Measurements from ENCODE around the gene RILPL1. TPM values are rescaled to one million over a fixed set of nuclear protein-coding genes. Genes with fewer than 3 reads are reported as not detected.

RILPL1 gene
- total RNA-seq, 4 donors from 2014 or later, result 7.3 to 24.7 (median 12.0) TPM

DNA sequence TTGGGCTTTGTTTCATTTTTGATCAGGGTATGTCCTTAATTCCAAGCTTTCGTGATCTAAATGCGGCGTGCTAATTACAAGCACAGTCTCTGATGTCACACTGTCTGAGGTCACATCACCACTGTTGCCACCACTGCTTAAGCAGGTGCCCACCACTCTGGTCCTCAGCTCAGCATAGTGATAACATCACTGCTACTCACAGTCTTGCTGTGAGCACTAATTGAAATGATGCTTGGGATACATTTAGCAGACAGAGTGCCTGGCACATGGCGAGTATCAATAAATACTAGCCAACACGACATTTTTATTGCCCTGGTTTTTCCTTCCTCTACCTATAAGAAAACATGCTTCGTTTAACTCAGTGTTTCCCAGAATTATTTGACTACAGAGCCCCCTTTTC is 104.9 kb downstream of the RILPL1 start:
- TF ChIP-seq, protein P1, sequence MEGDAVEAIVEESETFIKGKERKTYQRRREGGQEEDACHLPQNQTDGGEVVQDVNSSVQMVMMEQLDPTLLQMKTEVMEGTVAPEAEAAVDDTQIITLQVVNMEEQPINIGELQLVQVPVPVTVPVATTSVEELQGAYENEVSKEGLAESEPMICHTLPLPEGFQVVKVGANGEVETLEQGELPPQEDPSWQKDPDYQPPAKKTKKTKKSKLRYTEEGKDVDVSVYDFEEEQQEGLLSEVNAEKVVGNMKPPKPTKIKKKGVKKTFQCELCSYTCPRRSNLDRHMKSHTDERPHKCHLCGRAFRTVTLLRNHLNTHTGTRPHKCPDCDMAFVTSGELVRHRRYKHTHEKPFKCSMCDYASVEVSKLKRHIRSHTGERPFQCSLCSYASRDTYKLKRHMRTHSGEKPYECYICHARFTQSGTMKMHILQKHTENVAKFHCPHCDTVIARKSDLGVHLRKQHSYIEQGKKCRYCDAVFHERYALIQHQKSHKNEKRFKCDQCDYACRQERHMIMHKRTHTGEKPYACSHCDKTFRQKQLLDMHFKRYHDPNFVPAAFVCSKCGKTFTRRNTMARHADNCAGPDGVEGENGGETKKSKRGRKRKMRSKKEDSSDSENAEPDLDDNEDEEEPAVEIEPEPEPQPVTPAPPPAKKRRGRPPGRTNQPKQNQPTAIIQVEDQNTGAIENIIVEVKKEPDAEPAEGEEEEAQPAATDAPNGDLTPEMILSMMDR (IDR thresholded peaks at IDR 0.05; ENCODE audit: low read depth), result no peak

DNA sequence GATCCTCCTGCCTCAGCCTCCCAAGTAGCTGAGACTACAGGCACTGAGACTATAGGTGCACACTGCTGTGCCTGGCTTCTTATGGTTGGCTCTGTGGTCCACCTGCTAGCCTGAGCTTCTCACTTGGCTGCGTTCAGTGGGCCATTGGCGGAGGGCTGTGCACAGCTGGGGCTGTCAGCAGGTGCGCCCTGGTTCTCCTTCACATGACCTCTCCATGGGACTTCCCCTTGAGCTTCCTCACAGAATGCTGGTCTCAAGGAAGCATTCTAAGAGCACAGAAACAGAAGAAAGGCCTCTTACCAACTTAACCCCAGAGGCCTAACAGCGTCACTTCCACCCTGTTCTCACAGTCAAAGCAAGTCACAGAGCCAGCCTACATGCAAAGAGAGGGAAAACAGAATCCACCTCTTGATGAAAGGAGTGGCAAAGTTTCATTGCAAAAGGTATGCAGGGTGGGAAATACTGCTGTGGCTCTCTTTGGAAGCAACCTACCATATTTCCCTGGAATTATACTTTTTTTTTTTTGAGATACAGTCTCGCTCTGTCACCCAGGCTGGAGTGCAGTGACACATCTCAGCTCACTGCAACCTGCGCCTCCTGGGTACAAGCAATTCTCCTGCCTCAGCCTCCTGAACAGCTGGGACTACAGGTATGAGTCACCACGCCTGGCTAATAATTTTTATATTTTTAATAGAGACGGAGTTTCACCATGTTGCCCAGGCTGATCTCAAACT is 106.3 kb downstream of the RILPL1 start:
- TF ChIP-seq, protein P1 (IDR thresholded peaks at IDR 0.05; ENCODE audit: low read depth), result no peak

DNA sequence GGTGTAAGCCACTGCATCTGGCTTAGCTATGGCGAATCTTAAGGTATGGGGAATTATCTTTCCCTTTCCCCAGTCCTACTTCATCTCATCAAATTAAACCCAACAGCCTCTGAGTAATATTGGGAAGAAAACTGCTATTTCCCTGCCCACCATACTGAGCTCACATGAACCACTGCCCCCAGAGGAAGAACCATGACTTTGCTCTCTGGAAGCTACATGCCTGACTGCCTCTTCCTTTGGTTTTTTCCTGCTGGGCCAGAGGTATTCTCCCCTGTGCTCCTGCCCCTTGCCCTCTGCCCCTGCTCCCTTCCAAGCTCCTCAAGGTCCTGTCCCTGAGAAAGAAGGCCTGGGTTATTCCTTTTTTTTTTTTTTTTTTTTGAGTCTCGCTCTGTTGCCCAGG is 112.2 kb downstream of the RILPL1 start:
- TF ChIP-seq, protein P1 (IDR thresholded peaks at IDR 0.05; ENCODE audit: low read depth), result no peak

Small RNAs within 50 kb of the gene (small RNA-seq; reads per million reads assigned to genes)
- not detected for gene AC145423.2
- gene MIR3908, result not detected

Other genes with a start within 250 kb of the RILPL1 start
- gene SBNO1, start 168.9 kb downstream of the RILPL1 start, total RNA-seq, result 10 to 100 TPM; 19.2 to 26.2 (median 21.4) TPM
- 10 to 100 TPM; 19.7 to 46.3 (median 28.2) TPM for gene KMT5A, start 149.6 kb downstream of the RILPL1 start, total RNA-seq
- 10 to 100 TPM in 1 of 4 donors, 1 to 10 TPM in 3; 6.7 to 11.7 (median 9.6) TPM for gene RILPL2, start 97.0 kb downstream of the RILPL1 start, total RNA-seq
- 10 to 100 TPM in 1 of 4 donors, 1 to 10 TPM in 3; 8.7 to 16.8 (median 9.2) TPM for gene SNRNP35, start 75.6 kb downstream of the RILPL1 start, total RNA-seq
- gene TMED2, start 50.8 kb upstream of the RILPL1 start, total RNA-seq, result 100 to 1,000 TPM; 106 to 259 (median 144) TPM
- gene DDX55, start 68.4 kb upstream of the RILPL1 start, total RNA-seq, result 10 to 100 TPM; 16.5 to 35.6 (median 19.4) TPM
- 10 to 100 TPM; 57.6 to 94.5 (median 70.4) TPM for gene EIF2B1, start 100.0 kb upstream of the RILPL1 start, total RNA-seq
- gene GTF2H3, start 100.1 kb upstream of the RILPL1 start, total RNA-seq, result 10 to 100 TPM; 14.3 to 32.1 (median 18.9) TPM
- gene TCTN2, start 137.4 kb upstream of the RILPL1 start, total RNA-seq, result 1 to 10 TPM; 4.5 to 7.7 (median 5.5) TPM
- gene ATP6V0A2, start 178.6 kb upstream of the RILPL1 start, total RNA-seq, result 10 to 100 TPM; 17.0 to 27.7 (median 19.3) TPM
- under 1 TPM; under 0.01 to 0.19 (median 0.08) TPM for gene DNAH10, start 228.6 kb upstream of the RILPL1 start, total RNA-seq

Data from subcutaneous adipose tissue (tissue), 4 donors.